Hepatocyte (in vitro differentiated cells): Measurements from ENCODE around the gene FHL3. TPM values are rescaled to one million over a fixed set of nuclear protein-coding genes. Genes with fewer than 3 reads are reported as not detected.
A peak's percentile ranks its signal among the peaks of the same experiment; 100 is the strongest.

Experiments
- DNase-seq: peaks from one replicate; pipeline ENCODE4 v3.0.0-alpha.2; 2016; ENCODE audit warnings: low spot score
- H2AFZ ChIP-seq: fragments of 200-600 bp; sonication (generic); 2 replicates; pipeline ENCODE4 v1.6.0; 2016; ENCODE audit warnings: antibody characterized with exemption, mild to moderate bottlenecking
- H3K27ac ChIP-seq: fragments of 200-600 bp; sonication (generic); 2 replicates; pipeline ENCODE4 v1.5.1; 2016; ENCODE audit warnings: mild to moderate bottlenecking
- H3K27me3 ChIP-seq: fragments of 200-600 bp; sonication (generic); 2 replicates; pipeline ENCODE4 v1.6.1; 2016
- H3K36me3 ChIP-seq: fragments of 200-600 bp; sonication (generic); replicated peaks from 2 replicates; pipeline ENCODE4 v1.5.1; 2016; ENCODE audit warnings: low read depth; ENCODE audit not compliant: insufficient read depth
- H3K4me1 ChIP-seq: fragments of 200-600 bp; sonication (generic); 2 replicates; pipeline ENCODE4 v1.5.1; 2016; ENCODE audit warnings: mild to moderate bottlenecking, moderate library complexity; ENCODE audit not compliant: insufficient read depth
- H3K4me2 ChIP-seq: fragments of 200-600 bp; sonication (generic); 2 replicates; pipeline ENCODE4 v1.6.0; 2016
- H3K4me3 ChIP-seq: fragments of 200-600 bp; sonication (generic); 2 replicates; pipeline ENCODE4 v1.5.1; 2016; ENCODE audit warnings: mild to moderate bottlenecking
- H3K79me2 ChIP-seq: fragments of 200-600 bp; sonication (generic); 2 replicates; pipeline ENCODE4 v1.6.0; 2017; ENCODE audit warnings: mild to moderate bottlenecking
- H3K9me2 ChIP-seq: fragments of 200-600 bp; sonication (generic); replicated peaks from 2 replicates; pipeline ENCODE4 v1.6.0; 2017; ENCODE audit warnings: mild to moderate bottlenecking; ENCODE audit not compliant: insufficient read depth
- H3K9me3 ChIP-seq: fragments of 200-600 bp; sonication (generic); 2 replicates; pipeline ENCODE4 v1.5.1; 2016; ENCODE audit warnings: low read depth, mild to moderate bottlenecking
- H4K20me1 ChIP-seq: fragments of 200-600 bp; sonication (generic); 2 replicates; pipeline ENCODE4 v1.6.0; 2016; ENCODE audit warnings: mild to moderate bottlenecking; ENCODE audit not compliant: insufficient read depth, poor library complexity, severe bottlenecking
- EZH2 ChIP-seq: fragments of 200-600 bp; sonication (generic); IDR thresholded peaks from 2 replicates; pipeline ENCODE4 v1.6.1; 2016; ENCODE audit warnings: antibody characterized with exemption, mild to moderate bottlenecking, borderline replicate concordance
- EZH2phosphoT487 ChIP-seq: fragments of 200-600 bp; sonication (generic); IDR thresholded peaks from one replicate; pipeline ENCODE4 v1.6.1; 2018; ENCODE audit warnings: antibody characterized with exemption, mild to moderate bottlenecking, low read depth, moderate library complexity; ENCODE audit not compliant: unreplicated experiment, severe bottlenecking
- WGBS: methylation state at CpG from one replicate; pipeline ENCODE4 v1.1.6; 2016; ENCODE audit warnings: low lambda C conversion rate; ENCODE audit errors: missing lambda C conversion rate; 5-methylcytosine and 5-hydroxymethylcytosine counted together
- polyA plus RNA-seq: library from polyadenylated mRNA; unstranded; fragments of >200 nt; fragmentation: Nextera tagmentation; extraction: Ambion mirVana; gene quantifications from 2 replicates; pipeline ENCODE4 v1.2.1, GENCODE V29; 2016
- total RNA-seq: library from RNA; depleted of rRNA; stranded (reverse); fragments of >200 nt; gene quantifications from 2 replicates; pipeline ENCODE4 v1.2.3, GENCODE V29; 2014
- TF ChIP-seq, protein P1 (sequence below): fragments of 200-600 bp; sonication (generic); IDR thresholded peaks from 2 replicates; pipeline ENCODE4 v1.5.1; 2016; ENCODE audit warnings: antibody characterized with exemption, mild to moderate bottlenecking; ENCODE audit not compliant: poor library complexity

The FHL3 gene
- total and polyA plus RNA-seq, 2 experiments from 2014 or later = 27.2 to 28.6 TPM

- TF ChIP-seq, protein P1, sequence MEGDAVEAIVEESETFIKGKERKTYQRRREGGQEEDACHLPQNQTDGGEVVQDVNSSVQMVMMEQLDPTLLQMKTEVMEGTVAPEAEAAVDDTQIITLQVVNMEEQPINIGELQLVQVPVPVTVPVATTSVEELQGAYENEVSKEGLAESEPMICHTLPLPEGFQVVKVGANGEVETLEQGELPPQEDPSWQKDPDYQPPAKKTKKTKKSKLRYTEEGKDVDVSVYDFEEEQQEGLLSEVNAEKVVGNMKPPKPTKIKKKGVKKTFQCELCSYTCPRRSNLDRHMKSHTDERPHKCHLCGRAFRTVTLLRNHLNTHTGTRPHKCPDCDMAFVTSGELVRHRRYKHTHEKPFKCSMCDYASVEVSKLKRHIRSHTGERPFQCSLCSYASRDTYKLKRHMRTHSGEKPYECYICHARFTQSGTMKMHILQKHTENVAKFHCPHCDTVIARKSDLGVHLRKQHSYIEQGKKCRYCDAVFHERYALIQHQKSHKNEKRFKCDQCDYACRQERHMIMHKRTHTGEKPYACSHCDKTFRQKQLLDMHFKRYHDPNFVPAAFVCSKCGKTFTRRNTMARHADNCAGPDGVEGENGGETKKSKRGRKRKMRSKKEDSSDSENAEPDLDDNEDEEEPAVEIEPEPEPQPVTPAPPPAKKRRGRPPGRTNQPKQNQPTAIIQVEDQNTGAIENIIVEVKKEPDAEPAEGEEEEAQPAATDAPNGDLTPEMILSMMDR = no peak
- no peak for TF ChIP-seq EZH2phosphoT487
- no peak for TF ChIP-seq EZH2
- H3K27ac ChIP-seq = no peak overlapping the region
- peak overlapping the region; percentile 78 for H3K4me2 ChIP-seq
Observed at GRCh38 chr1:38014171-38014570, 8.9 kb upstream of the FHL3 start.

GRCh38 chr1:38013227-38013622 lies 7.9 kb upstream of the FHL3 start:
- Histone ChIP-seq H3K27ac (peak overlapping the region; percentile 95), H2AFZ (peak overlapping the region; percentile 46), H3K36me3 (no peaks in the 10 kb centered on the region), H3K4me2 (peak overlapping the region; percentile 78), H4K20me1 (peaks cover 5% of the 10 kb centered on the region), H3K9me2 (no peaks in the 10 kb centered on the region), H3K9me3 (no peaks in the 10 kb centered on the region), H3K79me2 (peaks cover 51% of the 10 kb centered on the region), H3K4me1 (peaks cover 11% of the 10 kb centered on the region), H3K4me3 (peak overlapping the region; percentile 34), H3K27me3 (no peaks in the 10 kb centered on the region)
- TF ChIP-seq EZH2phosphoT487 (no peak), EZH2 (no peak)
- TF ChIP-seq, protein P1 = no peak
- DNase-seq = no peak
- WGBS = 22% methylated on average over 4 of the region's 4 CpGs

More at GRCh38 chr1:38014171-38014570, 8.9 kb upstream of the FHL3 start:
- Histone ChIP-seq H3K9me3 (no peaks in the 10 kb centered on the region), H4K20me1 (peaks cover 5% of the 10 kb centered on the region), H3K4me3 (no peak overlapping the region), H3K4me1 (peaks cover 11% of the 10 kb centered on the region), H3K27me3 (no peaks in the 10 kb centered on the region), H3K79me2 (peaks cover 51% of the 10 kb centered on the region), H3K36me3 (no peaks in the 10 kb centered on the region), H2AFZ (no peak overlapping the region), H3K9me2 (no peaks in the 10 kb centered on the region)
- WGBS = 71% methylated on average over 4 of the region's 4 CpGs
- DNase-seq = no peak

DNA sequence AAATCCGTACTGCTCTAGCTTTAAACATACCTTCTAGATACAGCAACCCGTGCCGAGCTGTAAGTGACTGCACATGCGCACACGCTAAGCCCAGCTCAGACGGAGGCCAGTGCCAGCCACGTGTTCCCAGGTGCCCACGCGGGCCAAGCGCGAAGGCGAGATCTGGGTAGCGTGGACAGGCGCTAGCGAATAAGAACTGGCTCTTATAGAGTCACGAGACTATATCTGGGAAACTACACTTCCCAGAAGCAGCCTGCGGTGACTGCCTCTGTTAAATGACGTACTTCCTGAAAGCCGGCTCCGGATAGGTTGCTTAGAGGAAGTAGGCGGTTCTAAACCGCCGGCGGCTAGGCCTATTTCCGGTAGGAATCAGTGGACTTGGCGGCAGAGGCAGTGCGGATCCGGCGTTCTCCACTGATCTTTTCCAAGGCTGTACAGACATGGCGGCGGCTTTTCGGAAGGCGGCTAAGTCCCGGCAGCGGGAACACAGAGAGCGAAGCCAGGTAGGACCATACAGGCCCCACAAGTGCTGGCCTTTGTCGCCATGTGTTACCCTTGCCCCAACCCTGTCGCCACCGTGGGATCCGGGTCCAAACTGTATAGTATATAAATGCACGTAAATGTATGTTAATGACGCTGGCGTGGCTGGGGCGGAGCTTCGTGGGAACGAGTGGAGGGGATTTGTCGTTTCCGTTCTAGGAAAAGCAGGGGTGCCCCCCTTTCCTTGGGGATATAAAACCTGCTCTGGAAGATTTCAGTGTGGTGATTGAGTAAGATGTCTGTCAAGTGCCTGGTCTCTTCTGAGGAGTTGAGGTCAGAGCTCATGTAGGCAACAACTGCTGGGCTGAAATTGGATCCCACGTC lies 7.3 kb upstream of the FHL3 start, which contains the start of gene UTP11:
UTP11 (plus strand) TSS at position 372 of the 864 bp plus-strand sequence; CDS start at position 441, 69 bp downstream.
- peak within 1 kb of the TSS; percentile 78 for H3K4me2 ChIP-seq
- H3K4me1 ChIP-seq = peaks cover 11% of the 10 kb centered on the region
- peaks cover 44% of the 10 kb centered on the region for H3K79me2 ChIP-seq

More for the DNA sequence above, 7.3 kb upstream of the FHL3 start, which contains the start of gene UTP11:
- Histone ChIP-seq H3K4me3 (peak within 1 kb of the TSS; percentile 34), H3K27ac (peak within 1 kb of the TSS; percentile 95), H3K27me3 (no peaks in the 10 kb centered on the region), H3K9me2 (no peaks in the 10 kb centered on the region), H2AFZ (peak within 1 kb of the TSS; percentile 46), H3K9me3 (no peaks in the 10 kb centered on the region), H3K36me3 (no peaks in the 10 kb centered on the region), H4K20me1 (peaks cover 5% of the 10 kb centered on the region)
- DNase-seq = peak; percentile 98
- 2% methylated on average over 49 of the region's 49 CpGs for WGBS
- TF ChIP-seq, protein P1 = no peak
- TF ChIP-seq EZH2 (no peak), EZH2phosphoT487 (no peak)
